Measurements from ENCODE around the gene ZNF367. TPM values are rescaled to one million over a fixed set of nuclear protein-coding genes. Genes with fewer than 3 reads are reported as not detected.
A peak's percentile ranks its signal among the peaks of the same experiment; 100 is the strongest.

Gene ZNF367
- total and polyA plus RNA-seq, 9 of the 15 experiments (the other 6 are each of a cell fraction or from before 2014, with no cell fraction given), result 2.7 to 14.4 (median 10.0) TPM

DNA sequence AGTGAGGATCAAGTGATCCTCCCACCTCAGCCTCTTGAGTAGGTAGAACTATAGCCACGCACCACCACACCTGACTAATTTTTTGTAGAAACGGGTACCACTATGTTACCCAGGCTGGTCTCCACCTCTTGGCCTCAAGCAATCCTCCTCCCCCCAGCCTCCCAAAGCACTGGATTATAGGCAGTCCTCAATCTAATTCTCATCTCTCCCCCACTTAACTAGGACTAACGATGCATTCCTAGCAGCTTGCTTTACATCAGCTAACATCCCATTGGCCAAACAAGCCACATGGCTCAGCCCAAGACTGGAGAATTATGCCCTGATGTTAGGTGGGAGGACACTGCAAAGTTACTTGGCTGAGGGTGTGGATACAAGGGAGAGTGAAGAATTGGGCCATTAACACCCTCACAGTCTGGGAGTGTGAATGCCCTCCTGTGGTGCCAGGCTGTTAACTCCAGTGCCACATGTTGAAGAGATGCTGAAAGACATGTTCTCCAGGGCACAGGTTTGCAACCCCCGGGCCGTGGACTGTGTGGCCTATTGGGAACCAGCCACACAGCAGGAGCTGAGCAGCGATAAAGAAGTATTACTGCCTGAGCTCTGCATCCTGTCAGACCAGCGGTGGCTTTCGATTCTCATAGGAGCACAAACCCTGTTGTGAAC lies 5.3 kb upstream of the ZNF367 start:
- FAIRE-seq (peak; percentile 49), DNase-seq (ENCODE audit: extremely low read depth in 1 of 4, low spot score in 3 of 4) (peak in 2 of 4 experiments; percentile 31 to 64), ATAC-seq (peak; percentile 31)
- POLR2A ChIA-PET, result interaction anchor here (0.5 to 3.1 kb wide), 3 partner anchors 12 to 79 kb away, joined by 3 to 12 read pairs (median 5); no protein-coding TSS in a partner anchor
- H3K27ac ChIP-seq (ENCODE audit: extremely low read depth, low read depth, low read length), result peak overlapping the region; percentile 41
- intact Hi-C loops (cut with micrococcal nuclease) (no loop called here), in situ Hi-C loops (cut with MboI) (no loop called here)
- H3K9me1 ChIP-seq (ENCODE audit: control insufficient read depth, insufficient read depth, low read length), result no peaks in the 10 kb centered on the region
- CTCF ChIA-PET (ENCODE audit: low intra/inter-chr PET ratio), result no interaction called here
- no peaks in the 10 kb centered on the region for H4K20me1 ChIP-seq (replicated peaks; ENCODE audit: control insufficient read depth, insufficient read depth, low read length)
- H3K4me1 ChIP-seq (replicated peaks in 1 of 2; ENCODE audit: control insufficient read depth in 2 of 2, insufficient read depth in 2 of 2, low read length in 2 of 2), result peaks cover 6 to 26% of the 10 kb centered on the region in 2 experiments; a peak in 4 of 5 replicates
- peak overlapping the region; percentile 93 for H2AFZ ChIP-seq (ENCODE audit: low read depth, low read length)
- H3K9me3 ChIP-seq (replicated peaks; ENCODE audit: control insufficient read depth, insufficient read depth, low read depth, low read length), result no peaks in the 10 kb centered on the region
- peak overlapping the region; percentile 32 to 49; a peak in 2 of 4 replicates for H3K9ac ChIP-seq (ENCODE audit: insufficient read depth in 1 of 2, low read depth in 2 of 2, low read length in 2 of 2)
- H3K4me2 ChIP-seq (ENCODE audit: insufficient read depth, low read length), result peak overlapping the region; percentile 64
- 28% methylated on average over 8 of the region's 8 CpGs for WGBS (ENCODE audit: insufficient coverage, low coverage, missing lambda C conversion rate)
- no peaks in the 10 kb centered on the region for H3K27me3 ChIP-seq (ENCODE audit: control insufficient read depth in 2 of 2, insufficient read depth in 2 of 2, low read length in 2 of 2)
- BruUV-seq (replicated peaks), result no TSS peak
- H3K4me3 ChIP-seq, result no peak overlapping the region
- H3K36me3 ChIP-seq (ENCODE audit: control insufficient read depth, insufficient read depth, low read length), result no peaks in the 10 kb centered on the region
- H3K79me2 ChIP-seq (ENCODE audit: control insufficient read depth, insufficient read depth, low read length), result peaks cover 10% of the 10 kb centered on the region; the same call in 1 of the 3 replicates
- TF ChIP-seq, protein P1, sequence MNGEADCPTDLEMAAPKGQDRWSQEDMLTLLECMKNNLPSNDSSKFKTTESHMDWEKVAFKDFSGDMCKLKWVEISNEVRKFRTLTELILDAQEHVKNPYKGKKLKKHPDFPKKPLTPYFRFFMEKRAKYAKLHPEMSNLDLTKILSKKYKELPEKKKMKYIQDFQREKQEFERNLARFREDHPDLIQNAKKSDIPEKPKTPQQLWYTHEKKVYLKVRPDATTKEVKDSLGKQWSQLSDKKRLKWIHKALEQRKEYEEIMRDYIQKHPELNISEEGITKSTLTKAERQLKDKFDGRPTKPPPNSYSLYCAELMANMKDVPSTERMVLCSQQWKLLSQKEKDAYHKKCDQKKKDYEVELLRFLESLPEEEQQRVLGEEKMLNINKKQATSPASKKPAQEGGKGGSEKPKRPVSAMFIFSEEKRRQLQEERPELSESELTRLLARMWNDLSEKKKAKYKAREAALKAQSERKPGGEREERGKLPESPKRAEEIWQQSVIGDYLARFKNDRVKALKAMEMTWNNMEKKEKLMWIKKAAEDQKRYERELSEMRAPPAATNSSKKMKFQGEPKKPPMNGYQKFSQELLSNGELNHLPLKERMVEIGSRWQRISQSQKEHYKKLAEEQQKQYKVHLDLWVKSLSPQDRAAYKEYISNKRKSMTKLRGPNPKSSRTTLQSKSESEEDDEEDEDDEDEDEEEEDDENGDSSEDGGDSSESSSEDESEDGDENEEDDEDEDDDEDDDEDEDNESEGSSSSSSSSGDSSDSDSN (IDR thresholded peaks at IDR 0.05; ENCODE audit: borderline replicate concordance in 1 of 2, low read depth in 2 of 2, low read length in 2 of 2), result 0 out of 4 replicates have a peak, but pooled peaks of 1 of the 2 experiments have one; percentile 52
- TF ChIP-seq SRSF9 (IDR thresholded peaks at IDR 0.05; ENCODE audit: borderline replicate concordance, low read depth, low read length) (no peak), NRF1 (conservative IDR thresholded peaks at IDR 0.05 in 1 of 2, IDR thresholded peaks at IDR 0.05 in 1 of 2) (peak; percentile 84 to 87; a peak in 2 of 4 replicates), EP300 (IDR thresholded peaks at IDR 0.05; ENCODE audit: low read length) (no peak), MEIS2 (IDR thresholded peaks at IDR 0.05; ENCODE audit: partially characterized antibody) (no peak)
- TF ChIP-seq, protein P2, sequence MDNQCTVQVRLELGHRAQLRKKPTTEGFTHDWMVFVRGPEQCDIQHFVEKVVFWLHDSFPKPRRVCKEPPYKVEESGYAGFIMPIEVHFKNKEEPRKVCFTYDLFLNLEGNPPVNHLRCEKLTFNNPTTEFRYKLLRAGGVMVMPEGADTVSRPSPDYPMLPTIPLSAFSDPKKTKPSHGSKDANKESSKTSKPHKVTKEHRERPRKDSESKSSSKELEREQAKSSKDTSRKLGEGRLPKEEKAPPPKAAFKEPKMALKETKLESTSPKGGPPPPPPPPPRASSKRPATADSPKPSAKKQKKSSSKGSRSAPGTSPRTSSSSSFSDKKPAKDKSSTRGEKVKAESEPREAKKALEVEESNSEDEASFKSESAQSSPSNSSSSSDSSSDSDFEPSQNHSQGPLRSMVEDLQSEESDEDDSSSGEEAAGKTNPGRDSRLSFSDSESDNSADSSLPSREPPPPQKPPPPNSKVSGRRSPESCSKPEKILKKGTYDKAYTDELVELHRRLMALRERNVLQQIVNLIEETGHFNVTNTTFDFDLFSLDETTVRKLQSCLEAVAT (IDR thresholded peaks at IDR 0.05), result no peak
- TF ChIP-seq, protein P3, sequence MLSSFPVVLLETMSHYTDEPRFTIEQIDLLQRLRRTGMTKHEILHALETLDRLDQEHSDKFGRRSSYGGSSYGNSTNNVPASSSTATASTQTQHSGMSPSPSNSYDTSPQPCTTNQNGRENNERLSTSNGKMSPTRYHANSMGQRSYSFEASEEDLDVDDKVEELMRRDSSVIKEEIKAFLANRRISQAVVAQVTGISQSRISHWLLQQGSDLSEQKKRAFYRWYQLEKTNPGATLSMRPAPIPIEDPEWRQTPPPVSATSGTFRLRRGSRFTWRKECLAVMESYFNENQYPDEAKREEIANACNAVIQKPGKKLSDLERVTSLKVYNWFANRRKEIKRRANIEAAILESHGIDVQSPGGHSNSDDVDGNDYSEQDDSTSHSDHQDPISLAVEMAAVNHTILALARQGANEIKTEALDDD (IDR thresholded peaks at IDR 0.05), result peak; percentile 68

Measured in K562 (cell line).